Adrenal gland (tissue), 5 donors: Measurements from ENCODE around the gene SPDYE5.
"Not testable (repeated sequence)": the region's sequence is repeated elsewhere in the genome, so short reads cannot be mapped to it uniquely, and the experiment has no call there.

Experiments used
- POLR2A ChIP-seq, 2 donors: fragments of 450-650 bp; IDR thresholded peaks; one replicate each; pipeline ENCODE4 v1.6.1; 2017; ENCODE audit warnings: antibody characterized with exemption in 2 of 2, mild to moderate bottlenecking in 2 of 2, moderate library complexity in 1 of 2
- TF ChIP-seq, protein P1 (sequence below), 6 experiments: fragments of 450-650 bp in 4 of 6; fragments of 200-600 bp in 2 of 6; sonication (generic) in 1 of 6; IDR thresholded peaks; 1 replicate in 5 of 6; 2 replicates in 1 of 6; pipeline versions ENCODE4 v1.5.1 to v1.8.0; 2016 to 2021; ENCODE audit warnings: antibody characterized with exemption in 6 of 6, mild to moderate bottlenecking in 2 of 6, moderate library complexity in 1 of 6
- donor health status: DM: no; HTN: no; CAD: no.

DNA sequence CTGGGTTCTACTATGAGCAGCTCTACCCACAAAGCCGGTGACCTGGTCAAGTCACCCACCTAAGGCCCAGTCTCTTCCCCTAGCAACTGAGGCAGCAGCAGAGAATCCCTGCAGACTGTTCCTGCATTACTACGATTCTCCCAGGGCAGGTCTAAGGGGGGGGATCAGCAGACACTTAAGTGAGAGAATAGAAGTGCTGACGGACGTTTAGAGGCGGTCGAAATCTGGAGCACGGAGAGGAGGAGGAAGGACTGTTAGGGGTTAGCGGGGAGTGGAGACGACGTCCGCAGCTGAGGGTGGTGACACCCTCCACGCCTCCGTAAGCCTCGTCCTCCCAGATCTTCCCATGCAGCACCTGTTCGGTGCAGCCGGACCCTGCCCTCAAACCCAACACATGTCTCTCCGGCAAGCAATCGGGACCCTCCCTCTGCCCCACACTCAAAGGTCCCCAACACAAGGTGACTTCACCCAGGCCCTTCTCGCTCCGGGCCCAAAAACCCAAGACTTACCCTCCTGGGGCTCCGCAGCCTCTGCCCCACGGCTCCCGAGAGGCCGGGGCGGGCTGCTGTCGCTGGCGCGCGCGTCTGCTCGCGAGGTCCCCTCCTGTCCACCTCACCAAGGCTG, 6.7 kb upstream of the SPDYE5 start:
- TF ChIP-seq, protein P1, sequence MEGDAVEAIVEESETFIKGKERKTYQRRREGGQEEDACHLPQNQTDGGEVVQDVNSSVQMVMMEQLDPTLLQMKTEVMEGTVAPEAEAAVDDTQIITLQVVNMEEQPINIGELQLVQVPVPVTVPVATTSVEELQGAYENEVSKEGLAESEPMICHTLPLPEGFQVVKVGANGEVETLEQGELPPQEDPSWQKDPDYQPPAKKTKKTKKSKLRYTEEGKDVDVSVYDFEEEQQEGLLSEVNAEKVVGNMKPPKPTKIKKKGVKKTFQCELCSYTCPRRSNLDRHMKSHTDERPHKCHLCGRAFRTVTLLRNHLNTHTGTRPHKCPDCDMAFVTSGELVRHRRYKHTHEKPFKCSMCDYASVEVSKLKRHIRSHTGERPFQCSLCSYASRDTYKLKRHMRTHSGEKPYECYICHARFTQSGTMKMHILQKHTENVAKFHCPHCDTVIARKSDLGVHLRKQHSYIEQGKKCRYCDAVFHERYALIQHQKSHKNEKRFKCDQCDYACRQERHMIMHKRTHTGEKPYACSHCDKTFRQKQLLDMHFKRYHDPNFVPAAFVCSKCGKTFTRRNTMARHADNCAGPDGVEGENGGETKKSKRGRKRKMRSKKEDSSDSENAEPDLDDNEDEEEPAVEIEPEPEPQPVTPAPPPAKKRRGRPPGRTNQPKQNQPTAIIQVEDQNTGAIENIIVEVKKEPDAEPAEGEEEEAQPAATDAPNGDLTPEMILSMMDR (IDR thresholded peaks at IDR 0.05) = not testable (repeated sequence)
- TF ChIP-seq POLR2A (IDR thresholded peaks at IDR 0.05) = not testable (repeated sequence)
